ENCODE measurements around the gene FDX1.

Gene FDX1

DNA sequence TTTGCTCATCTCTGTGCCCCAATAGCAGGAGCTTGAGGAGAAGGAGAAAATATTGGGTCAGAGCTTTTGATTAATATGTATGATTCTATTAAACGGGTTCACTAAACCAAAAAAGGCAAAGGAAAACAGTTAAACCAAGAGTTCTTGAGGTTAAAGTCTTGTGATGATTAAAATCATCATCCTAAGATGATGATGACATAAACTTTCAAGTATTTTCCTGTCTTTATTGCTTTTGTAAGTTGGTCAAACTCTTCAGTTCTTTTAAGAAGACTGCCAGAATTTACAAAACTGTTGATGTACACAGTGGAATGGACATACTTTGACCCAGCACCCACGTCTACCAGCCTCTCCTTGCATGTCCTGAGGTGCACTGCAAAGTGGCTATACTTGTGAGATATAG is 41.0 kb downstream of the FDX1 start:
- no peak for DNase-seq (ENCODE audit: low read depth)
- TF ChIP-seq, protein P1, sequence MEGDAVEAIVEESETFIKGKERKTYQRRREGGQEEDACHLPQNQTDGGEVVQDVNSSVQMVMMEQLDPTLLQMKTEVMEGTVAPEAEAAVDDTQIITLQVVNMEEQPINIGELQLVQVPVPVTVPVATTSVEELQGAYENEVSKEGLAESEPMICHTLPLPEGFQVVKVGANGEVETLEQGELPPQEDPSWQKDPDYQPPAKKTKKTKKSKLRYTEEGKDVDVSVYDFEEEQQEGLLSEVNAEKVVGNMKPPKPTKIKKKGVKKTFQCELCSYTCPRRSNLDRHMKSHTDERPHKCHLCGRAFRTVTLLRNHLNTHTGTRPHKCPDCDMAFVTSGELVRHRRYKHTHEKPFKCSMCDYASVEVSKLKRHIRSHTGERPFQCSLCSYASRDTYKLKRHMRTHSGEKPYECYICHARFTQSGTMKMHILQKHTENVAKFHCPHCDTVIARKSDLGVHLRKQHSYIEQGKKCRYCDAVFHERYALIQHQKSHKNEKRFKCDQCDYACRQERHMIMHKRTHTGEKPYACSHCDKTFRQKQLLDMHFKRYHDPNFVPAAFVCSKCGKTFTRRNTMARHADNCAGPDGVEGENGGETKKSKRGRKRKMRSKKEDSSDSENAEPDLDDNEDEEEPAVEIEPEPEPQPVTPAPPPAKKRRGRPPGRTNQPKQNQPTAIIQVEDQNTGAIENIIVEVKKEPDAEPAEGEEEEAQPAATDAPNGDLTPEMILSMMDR (IDR thresholded peaks at IDR 0.05; ENCODE audit: insufficient read depth, low read depth, low read length, missing control alignments) = no peak
- no peak overlapping the region for H3K4me3 ChIP-seq (ENCODE audit: low read depth, low read length)

- no peak for DNase-seq (ENCODE audit: low read depth)
- H3K4me3 ChIP-seq (ENCODE audit: low read depth, low read length) = no peak overlapping the region
- TF ChIP-seq, protein P1 (IDR thresholded peaks at IDR 0.05; ENCODE audit: insufficient read depth, low read depth, low read length, missing control alignments) = no peak
Measured at GRCh38 chr11:110471371-110471770, 41.6 kb downstream of the FDX1 start.

DNA sequence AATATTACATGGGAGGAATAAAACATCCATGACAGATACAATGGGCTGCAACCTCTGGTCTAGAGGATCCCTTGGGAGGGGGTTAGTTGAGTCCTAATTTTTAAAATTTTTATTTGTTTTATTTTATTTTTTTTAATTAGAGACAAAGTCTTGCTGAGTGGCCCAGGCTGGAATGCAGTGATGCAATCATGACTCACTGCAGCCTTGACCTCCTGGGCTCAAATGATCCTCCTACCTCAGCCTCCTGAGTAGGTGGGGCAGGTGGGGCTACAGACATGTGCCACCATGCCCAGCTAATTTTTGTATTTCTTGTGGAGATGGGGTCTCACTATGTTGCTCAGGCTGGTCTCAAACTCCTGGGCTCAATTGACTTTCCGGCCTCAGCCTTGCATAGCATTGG is 43.1 kb downstream of the FDX1 start:
- H3K4me3 ChIP-seq (ENCODE audit: low read depth, low read length) = no peak overlapping the region
- no peak for DNase-seq (ENCODE audit: low read depth)

GRCh38 chr11:110473706-110474105 is 44.0 kb downstream of the FDX1 start:
- H3K4me3 ChIP-seq (ENCODE audit: low read depth, low read length) = no peak overlapping the region
- TF ChIP-seq, protein P1 (IDR thresholded peaks at IDR 0.05; ENCODE audit: insufficient read depth, low read depth, low read length, missing control alignments) = no peak
- no peak for DNase-seq (ENCODE audit: low read depth)

More for the DNA sequence above, 43.1 kb downstream of the FDX1 start:
- TF ChIP-seq, protein P1 (IDR thresholded peaks at IDR 0.05; ENCODE audit: insufficient read depth, low read depth, low read length, missing control alignments) = no peak

DNA sequence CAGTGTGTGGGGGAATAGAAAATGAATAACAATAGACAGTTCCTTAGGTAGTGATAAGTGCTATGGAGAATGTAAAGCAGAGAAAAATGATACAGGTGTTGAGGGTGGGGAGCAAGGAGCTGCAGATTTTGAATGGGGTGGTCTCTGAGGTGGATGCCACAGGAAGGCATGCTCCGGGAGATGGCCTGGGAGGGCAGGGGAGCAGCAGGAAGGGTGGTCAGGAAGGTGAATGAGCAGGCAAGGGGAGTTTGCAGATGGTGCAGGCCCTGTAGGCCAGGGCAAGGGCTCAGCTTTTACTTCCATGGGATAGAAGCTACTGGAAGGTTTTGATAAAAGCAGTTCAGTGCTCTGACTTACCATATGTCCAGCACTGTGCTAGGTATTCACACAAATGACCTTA is 44.8 kb downstream of the FDX1 start:
- H3K4me3 ChIP-seq (ENCODE audit: low read depth, low read length) = no peak overlapping the region
- DNase-seq (ENCODE audit: low read depth) = no peak
- TF ChIP-seq, protein P1 (IDR thresholded peaks at IDR 0.05; ENCODE audit: insufficient read depth, low read depth, low read length, missing control alignments) = no peak

- no peak overlapping the region for H3K4me3 ChIP-seq (ENCODE audit: low read depth, low read length)
- DNase-seq (ENCODE audit: low read depth) = no peak
- TF ChIP-seq, protein P1 (IDR thresholded peaks at IDR 0.05; ENCODE audit: insufficient read depth, low read depth, low read length, missing control alignments) = no peak
Measured at GRCh38 chr11:110475671-110476070, 45.9 kb downstream of the FDX1 start.

- no peak overlapping the region for H3K4me3 ChIP-seq (ENCODE audit: low read depth, low read length)
- no peak for DNase-seq (ENCODE audit: low read depth)
- TF ChIP-seq, protein P1 (IDR thresholded peaks at IDR 0.05; ENCODE audit: insufficient read depth, low read depth, low read length, missing control alignments) = peak; percentile 40
Measured at GRCh38 chr11:110478410-110478809, 48.7 kb downstream of the FDX1 start.

All from GM12865 (cell line).